Astrocyte of the cerebellum (primary cell): ENCODE results near the gene TRDN.

Source experiments
- DNase-seq: peaks from one replicate; pipeline ENCODE4 v3.0.0-alpha.2; 2011; ENCODE audit warnings: low read depth
- H3K4me3 ChIP-seq: 2 replicates; pipeline ENCODE4 v1.5.1; 2011; ENCODE audit warnings: mild to moderate bottlenecking, low read depth, low read length, moderate library complexity
- CTCF ChIP-seq: IDR thresholded peaks from 2 replicates; pipeline ENCODE4 v1.5.1; 2012; ENCODE audit warnings: low read length, low read depth, moderate library complexity, mild to moderate bottlenecking; ENCODE audit errors: missing control alignments
- in situ Hi-C: cut with HindIII; loops from 2 replicates; pipeline ENCODE4 v1.10.0; 2017; ENCODE audit warnings: low sequenced_read_pairs

TRDN gene

GRCh38 chr6:123619156-123619555 is 17.6 kb downstream of the TRDN start:
- TF ChIP-seq CTCF = no peak
- H3K4me3 ChIP-seq = no peak overlapping the region
- no peak for DNase-seq
- in situ Hi-C loops = no loop called here

- DNase-seq = no peak
- H3K4me3 ChIP-seq = no peak overlapping the region
- in situ Hi-C loops = no loop called here
- TF ChIP-seq CTCF = no peak
Observed at GRCh38 chr6:123616942-123617341, 19.8 kb downstream of the TRDN start.

- H3K4me3 ChIP-seq = no peak overlapping the region
- in situ Hi-C loops = no loop called here
- TF ChIP-seq CTCF = no peak
- DNase-seq = no peak
Observed at GRCh38 chr6:123616016-123616415, 20.7 kb downstream of the TRDN start.

DNA sequence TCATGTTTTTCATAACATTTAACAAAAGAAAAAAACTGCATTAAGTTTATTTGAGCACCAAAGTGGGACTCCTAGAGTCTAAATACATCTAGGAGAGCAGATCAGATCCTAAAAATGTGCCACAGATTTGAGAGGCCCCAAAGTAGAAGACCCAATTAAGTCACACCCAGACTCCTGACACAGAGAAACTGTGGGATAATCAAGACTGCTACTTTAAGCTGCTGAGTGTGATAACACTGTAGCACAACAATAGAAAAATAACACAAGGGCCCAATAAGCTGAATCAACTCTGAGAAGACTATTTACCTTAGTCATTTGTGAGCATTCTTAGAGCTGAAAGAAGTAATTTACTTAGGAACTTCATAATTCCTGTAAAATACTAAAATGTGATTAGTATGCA is 26.0 kb downstream of the TRDN start:
- no peak overlapping the region for H3K4me3 ChIP-seq
- in situ Hi-C loops = no loop called here
- TF ChIP-seq CTCF = no peak
- no peak for DNase-seq

DNA sequence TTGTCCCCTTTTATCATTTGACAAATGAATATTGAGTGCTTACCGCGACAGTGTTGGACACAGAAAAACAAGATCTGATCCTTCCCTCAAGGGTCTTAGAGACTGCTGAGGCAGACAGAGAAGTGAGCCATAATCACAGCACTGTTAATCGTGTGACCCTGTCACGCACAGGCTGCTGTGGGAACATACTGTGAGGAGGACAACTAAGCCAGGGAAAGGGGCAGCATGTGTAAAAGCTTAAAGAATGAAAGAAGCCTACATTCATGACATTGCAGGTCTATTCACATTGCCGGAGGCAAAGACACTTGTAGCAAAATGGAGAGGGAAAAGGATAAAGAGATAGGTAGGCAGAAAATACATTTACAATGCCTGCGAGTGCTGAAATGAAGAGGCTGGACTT is 32.7 kb downstream of the TRDN start:
- TF ChIP-seq CTCF = no peak
- H3K4me3 ChIP-seq = no peak overlapping the region
- DNase-seq = no peak
- in situ Hi-C loops = no loop called here

GRCh38 chr6:123598011-123598410 is 38.7 kb downstream of the TRDN start:
- H3K4me3 ChIP-seq = no peak overlapping the region
- TF ChIP-seq CTCF = no peak

GRCh38 chr6:123594776-123595175 is 42.0 kb downstream of the TRDN start:
- no peak overlapping the region for H3K4me3 ChIP-seq
- in situ Hi-C loops = no loop called here
- TF ChIP-seq CTCF = no peak
- no peak for DNase-seq

More at GRCh38 chr6:123598011-123598410, 38.7 kb downstream of the TRDN start:
- in situ Hi-C loops = no loop called here
- no peak for DNase-seq
